Measurements from ENCODE around the gene XYLT1. TPM values are rescaled to one million over a fixed set of nuclear protein-coding genes. Genes with fewer than 3 reads are reported as not detected.

Gene XYLT1
- total and polyA plus RNA-seq, 2 of the 13 experiments (the other 11 are each of a cell fraction or from before 2014, with no cell fraction given), result not detected

DNA sequence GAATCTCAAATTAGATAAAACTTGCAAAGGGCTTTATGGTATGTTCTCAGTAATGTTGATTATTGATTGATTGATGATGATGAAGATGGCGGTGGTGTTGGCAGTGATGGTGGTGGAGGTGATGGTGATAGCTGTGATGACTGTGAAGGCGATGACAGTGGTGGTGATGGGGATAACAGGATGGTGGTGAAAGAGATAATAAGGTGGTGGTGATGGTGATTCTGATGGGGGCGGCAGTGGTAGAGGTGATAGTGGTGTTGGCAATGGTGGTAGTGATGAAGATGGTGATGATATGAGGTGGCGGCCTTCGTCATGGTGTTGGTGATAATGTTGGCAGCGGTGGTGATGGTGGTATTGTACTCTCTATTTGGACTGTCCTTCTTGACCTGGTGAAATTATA is 238.3 kb downstream of the XYLT1 start:
- 72% methylated on average over 6 of the region's 6 CpGs for WGBS (ENCODE audit: low lambda C conversion rate)
- no peaks in the 10 kb centered on the region for H3K4me1 ChIP-seq (ENCODE audit: insufficient read depth, low read length)
- no peak overlapping the region for H3K27ac ChIP-seq (ENCODE audit: extremely low read length, insufficient read depth, low read length)
- intact Hi-C loops (cut with micrococcal nuclease; ENCODE audit: unreplicated experiment), result no loop called here
- no peak overlapping the region for H2AFZ ChIP-seq (ENCODE audit: low read length)
- CTCF ChIA-PET (ENCODE audit: low intra/inter-chr PET ratio, low total read pairs), result no interaction called here
- no peaks in the 10 kb centered on the region for H3K9me3 ChIP-seq (ENCODE audit: low read length)
- H3K4me3 ChIP-seq (replicated peaks in 1 of 3; ENCODE audit: insufficient read depth in 1 of 3, low read depth in 2 of 3, low read length in 3 of 3), result no peak overlapping the region
- no peaks in the 10 kb centered on the region for H3K79me2 ChIP-seq (ENCODE audit: insufficient read depth, low read length)
- DNase-seq (ENCODE audit: low spot score), result no peak
- H3K36me3 ChIP-seq (replicated peaks in 1 of 2; ENCODE audit: control insufficient read depth in 1 of 2, insufficient read depth in 2 of 2, low read length in 2 of 2), result no peaks in the 10 kb centered on the region
- no peak overlapping the region for H3K9ac ChIP-seq (ENCODE audit: insufficient read depth, low read depth, low read length)
- FAIRE-seq, result no peak
- in situ Hi-C loops (cut with HindIII; ENCODE audit: extremely low pct_ligation_motif_present, low pct_unique_long_range_greater_than_20kb), result no loop called here
- no peaks in the 10 kb centered on the region for H4K20me1 ChIP-seq (ENCODE audit: insufficient read depth, low read length)
- no peak for ATAC-seq
- peaks cover under 1 to 8% of the 10 kb centered on the region in 2 experiments; a peak in 3 of 5 replicates for H3K27me3 ChIP-seq (ENCODE audit: control insufficient read depth in 1 of 2, insufficient read depth in 2 of 2, low read length in 2 of 2)
- no TSS peak for BruUV-seq (replicated peaks)
- TF ChIP-seq, protein P1, sequence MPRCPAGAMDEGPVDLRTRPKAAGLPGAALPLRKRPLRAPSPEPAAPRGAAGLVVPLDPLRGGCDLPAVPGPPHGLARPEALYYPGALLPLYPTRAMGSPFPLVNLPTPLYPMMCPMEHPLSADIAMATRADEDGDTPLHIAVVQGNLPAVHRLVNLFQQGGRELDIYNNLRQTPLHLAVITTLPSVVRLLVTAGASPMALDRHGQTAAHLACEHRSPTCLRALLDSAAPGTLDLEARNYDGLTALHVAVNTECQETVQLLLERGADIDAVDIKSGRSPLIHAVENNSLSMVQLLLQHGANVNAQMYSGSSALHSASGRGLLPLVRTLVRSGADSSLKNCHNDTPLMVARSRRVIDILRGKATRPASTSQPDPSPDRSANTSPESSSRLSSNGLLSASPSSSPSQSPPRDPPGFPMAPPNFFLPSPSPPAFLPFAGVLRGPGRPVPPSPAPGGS (CRISPR knock-in tag; IDR thresholded peaks at IDR 0.05), result no peak
- TF ChIP-seq CREB1 (IDR thresholded peaks at IDR 0.05) (peak; percentile 70; the same call in 1 of the 2 replicates), CREB1 (CRISPR knock-in tag; IDR thresholded peaks at IDR 0.05) (no peak), FOXA1 (IDR thresholded peaks at IDR 0.05) (0 out of 2 replicates have a peak, but pooled peaks have one; percentile 29), FOXA1 (CRISPR knock-in tag; IDR thresholded peaks at IDR 0.05) (no peak), ZBTB21 (CRISPR knock-in tag; IDR thresholded peaks at IDR 0.05) (no peak)
- POLR2A ChIA-PET, result no interaction called here
- no peak overlapping the region for H3K4me2 ChIP-seq (ENCODE audit: low read depth, low read length)

DNA sequence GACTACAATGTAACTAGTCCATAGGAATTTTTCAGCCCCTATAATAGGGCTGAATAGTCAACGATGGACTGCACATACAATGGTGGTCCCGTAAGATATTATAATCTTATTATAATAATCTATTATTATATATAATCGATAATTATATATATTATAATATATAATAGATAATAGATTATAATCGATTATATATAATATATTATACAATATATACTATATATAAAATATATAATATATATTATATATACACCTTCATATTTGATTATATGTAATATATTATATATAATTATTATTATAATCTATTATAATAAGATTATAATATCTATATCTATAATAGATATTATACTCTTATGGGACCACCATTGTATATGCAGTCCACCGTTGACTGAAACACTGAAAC is 238.8 kb downstream of the XYLT1 start:
- in situ Hi-C loops (cut with HindIII; ENCODE audit: extremely low pct_ligation_motif_present, low pct_unique_long_range_greater_than_20kb), result no loop called here
- no peak overlapping the region for H3K4me2 ChIP-seq (ENCODE audit: low read depth, low read length)
- no peaks in the 10 kb centered on the region for H3K79me2 ChIP-seq (ENCODE audit: insufficient read depth, low read length)
- no peak for TF ChIP-seq ZSCAN25 (CRISPR knock-in tag; IDR thresholded peaks at IDR 0.05)
- WGBS (ENCODE audit: low lambda C conversion rate), result 15% methylated on average over 5 of the region's 5 CpGs
- H2AFZ ChIP-seq (ENCODE audit: low read length), result no peak overlapping the region
- no peaks in the 10 kb centered on the region for H3K36me3 ChIP-seq (replicated peaks in 1 of 2; ENCODE audit: control insufficient read depth in 1 of 2, insufficient read depth in 2 of 2, low read length in 2 of 2)
- POLR2A ChIA-PET, result no interaction called here
- CTCF ChIA-PET (ENCODE audit: low intra/inter-chr PET ratio, low total read pairs), result no interaction called here
- H3K9me3 ChIP-seq (ENCODE audit: low read length), result no peaks in the 10 kb centered on the region
- intact Hi-C loops (cut with micrococcal nuclease; ENCODE audit: unreplicated experiment), result no loop called here
- no peaks in the 10 kb centered on the region for H3K4me1 ChIP-seq (ENCODE audit: insufficient read depth, low read length)
- no peak overlapping the region for H3K9ac ChIP-seq (ENCODE audit: insufficient read depth, low read depth, low read length)
- peaks cover 1 to 8% of the 10 kb centered on the region in 2 experiments; a peak in 3 of 5 replicates for H3K27me3 ChIP-seq (ENCODE audit: control insufficient read depth in 1 of 2, insufficient read depth in 2 of 2, low read length in 2 of 2)
- BruUV-seq (replicated peaks), result no TSS peak
- H4K20me1 ChIP-seq (ENCODE audit: insufficient read depth, low read length), result no peaks in the 10 kb centered on the region
- no peak for FAIRE-seq
- no peak for ATAC-seq
- H3K27ac ChIP-seq (ENCODE audit: extremely low read length, insufficient read depth, low read length), result no peak overlapping the region
- DNase-seq (ENCODE audit: low spot score), result no peak
- H3K4me3 ChIP-seq (replicated peaks in 1 of 3; ENCODE audit: insufficient read depth in 1 of 3, low read depth in 2 of 3, low read length in 3 of 3), result no peak overlapping the region

Measured in HepG2 (cell line).